Neural cell (in vitro differentiated cells): Measurements from ENCODE around the gene PLCL1. TPM values are rescaled to one million over a fixed set of nuclear protein-coding genes. Genes with fewer than 3 reads are reported as not detected.

Source experiments
- H2AFZ ChIP-seq: fragments of 200-600, 300-800 bp; sonication (generic), shearing (Covaris generic); 2 replicates; pipeline ENCODE4 v1.6.0; 2014; ENCODE audit warnings: low read depth, mild to moderate bottlenecking, antibody characterized with exemption, low read length, moderate library complexity
- H3F3A ChIP-seq: fragments of 200-600 bp; shearing (Covaris generic); 2 replicates; pipeline ENCODE4 v1.6.1; 2016; ENCODE audit warnings: mild to moderate bottlenecking, moderate library complexity, mixed read lengths, antibody characterized with exemption, low read length; ENCODE audit not compliant: insufficient read depth, poor library complexity, severe bottlenecking
- H3K27ac ChIP-seq: fragments of 200-600, 300-800 bp; sonication (generic), shearing (Covaris generic); 2 replicates; pipeline ENCODE4 v1.5.1; 2014; ENCODE audit warnings: mild to moderate bottlenecking, low read length, moderate library complexity
- H3K27me3 ChIP-seq: fragments of 300-800, 200-600 bp; sonication (generic), shearing (Covaris generic); 2 replicates; pipeline ENCODE4 v1.6.0; 2014; ENCODE audit warnings: mild to moderate bottlenecking, low read depth, low read length, moderate library complexity; ENCODE audit not compliant: insufficient read depth
- H3K36me3 ChIP-seq: fragments of 300-800, 200-600 bp; sonication (generic), shearing (Covaris generic); 2 replicates; pipeline ENCODE4 v1.5.1; 2014; ENCODE audit warnings: mild to moderate bottlenecking, antibody characterized with exemption, low read length, moderate library complexity; ENCODE audit not compliant: insufficient read depth
- H3K4me2 ChIP-seq: fragments of 300-800, 200-600 bp; sonication (generic), shearing (Covaris generic); 2 replicates; pipeline ENCODE4 v1.6.0; 2014; ENCODE audit warnings: mild to moderate bottlenecking, low read length
- H3K4me3 ChIP-seq: fragments of 300-800, 200-600 bp; sonication (generic), shearing (Covaris generic); 2 replicates; pipeline ENCODE4 v1.5.1; 2014; ENCODE audit warnings: mild to moderate bottlenecking, low read length, moderate library complexity
- H3K79me2 ChIP-seq: fragments of 200-600 bp; shearing (Covaris generic); replicated peaks from 2 replicates; pipeline ENCODE4 v1.6.0; 2014; ENCODE audit warnings: mild to moderate bottlenecking, low read length, moderate library complexity; ENCODE audit not compliant: insufficient read depth
- H3K9ac ChIP-seq: fragments of 300-800, 200-600 bp; sonication (generic), shearing (Covaris generic); 2 replicates; pipeline ENCODE4 v1.6.1; 2016; ENCODE audit warnings: mild to moderate bottlenecking, low read length, mixed read lengths
- H3K9me2 ChIP-seq: fragments of 200-600 bp; shearing (Covaris generic); 2 replicates; pipeline ENCODE4 v1.6.1; 2016; ENCODE audit warnings: mild to moderate bottlenecking, low read length, mixed read lengths; ENCODE audit not compliant: insufficient read depth
- H3K9me3 ChIP-seq: fragments of 200-600, 300-800 bp; sonication (generic), shearing (Covaris generic); 2 replicates; pipeline ENCODE4 v1.6.1; 2016; ENCODE audit warnings: mild to moderate bottlenecking, mixed run types, low read length, moderate library complexity, mixed read lengths
- H4K20me1 ChIP-seq: fragments of 200-600 bp; shearing (Covaris generic); 2 replicates; pipeline ENCODE4 v1.6.1; 2016; ENCODE audit warnings: mild to moderate bottlenecking, mixed run types; ENCODE audit not compliant: insufficient read depth
- CTCF ChIP-seq: fragments of 450-650 bp; IDR thresholded peaks from 2 replicates; pipeline ENCODE4 v1.5.1; 2014; ENCODE audit warnings: antibody characterized with exemption, mild to moderate bottlenecking, moderate library complexity; ENCODE audit not compliant: poor library complexity, severe bottlenecking
- EP300 ChIP-seq: fragments of 450-650 bp; conservative IDR thresholded peaks from 2 replicates; pipeline ENCODE4 v1.6.1; 2014; ENCODE audit warnings: antibody characterized with exemption, mild to moderate bottlenecking, moderate library complexity; ENCODE audit not compliant: poor library complexity, severe bottlenecking
- EZH2 ChIP-seq: fragments of 200-600, 300-800 bp; shearing (Covaris generic), sonication (generic); IDR thresholded peaks from 2 replicates; pipeline ENCODE4 v1.6.1; 2014; ENCODE audit warnings: antibody characterized with exemption, low read length, borderline replicate concordance, mild to moderate bottlenecking; ENCODE audit not compliant: insufficient read depth, poor library complexity, severe bottlenecking
- MXI1 ChIP-seq: fragments of 450-650 bp; conservative IDR thresholded peaks from 2 replicates; pipeline ENCODE4 v1.6.1; 2014; ENCODE audit warnings: antibody characterized with exemption, mild to moderate bottlenecking; ENCODE audit not compliant: poor library complexity, severe bottlenecking
- POLR2AphosphoS5 ChIP-seq: IDR thresholded peaks from 2 replicates; pipeline ENCODE4 v1.6.1; 2012
- RAD21 ChIP-seq: fragments of 450-650 bp; conservative IDR thresholded peaks from 2 replicates; pipeline ENCODE4 v1.6.1; 2014; ENCODE audit warnings: antibody characterized with exemption, mild to moderate bottlenecking, moderate library complexity
- REST ChIP-seq: IDR thresholded peaks from 2 replicates; pipeline ENCODE4 v1.6.1; 2012; ENCODE audit warnings: borderline replicate concordance
- SMC3 ChIP-seq: fragments of 450-650 bp; conservative IDR thresholded peaks from 2 replicates; pipeline ENCODE4 v1.6.1; 2014; ENCODE audit warnings: antibody characterized with exemption, mild to moderate bottlenecking, moderate library complexity; ENCODE audit not compliant: poor library complexity
- TAF1 ChIP-seq: IDR thresholded peaks from 2 replicates; pipeline ENCODE4 v1.6.1; 2012; ENCODE audit warnings: low read depth
- polyA plus RNA-seq: library from polyadenylated mRNA; depleted of rRNA; stranded (reverse); fragments of >200 nt; gene quantifications from 2 replicates; pipeline ENCODE4 v1.2.3, GENCODE V29; 2014

PLCL1 gene
- polyA plus RNA-seq, 1 donor from 2014 or later, result 6.8 TPM

- TF ChIP-seq CTCF (no peak), REST (no peak), EZH2 (no peak), TAF1 (no peak), SMC3 (no peak), RAD21 (no peak), MXI1 (no peak)
- no peak overlapping the region for H3K4me3 ChIP-seq
- no peak overlapping the region for H3K4me2 ChIP-seq
- no peaks in the 10 kb centered on the region for H3K27me3 ChIP-seq
- no peaks in the 10 kb centered on the region for H3F3A ChIP-seq
- H3K36me3 ChIP-seq, result no peaks in the 10 kb centered on the region
- H3K27ac ChIP-seq, result no peak overlapping the region
- no peaks in the 10 kb centered on the region for H4K20me1 ChIP-seq
- no peaks in the 10 kb centered on the region for H3K9me2 ChIP-seq
- H2AFZ ChIP-seq, result no peak overlapping the region
- H3K9ac ChIP-seq, result no peak overlapping the region
- no peaks in the 10 kb centered on the region for H3K79me2 ChIP-seq
- H3K9me3 ChIP-seq, result no peaks in the 10 kb centered on the region
These were observed 369.5 kb downstream of the PLCL1 start for GRCh38 chr2:198173864-198174263.

DNA sequence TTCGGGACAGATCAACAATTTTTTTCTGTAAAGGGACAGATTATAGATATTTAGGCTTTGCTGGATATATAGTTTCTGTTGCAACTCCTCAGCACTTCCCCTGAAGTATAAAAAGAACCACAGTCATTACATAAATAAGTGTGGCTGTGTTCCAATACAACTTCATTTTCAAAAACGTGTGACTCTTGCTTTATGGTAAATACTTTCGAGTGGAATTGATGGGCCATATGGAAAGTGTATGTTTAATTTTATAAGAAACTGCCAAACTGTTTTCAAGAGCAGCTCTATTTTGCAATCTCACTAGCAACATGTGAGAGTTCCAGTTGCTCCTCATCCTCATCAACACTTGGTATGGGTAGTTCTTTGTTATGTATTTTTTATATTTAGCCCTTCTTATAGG lies 370.9 kb downstream of the PLCL1 start:
- Histone ChIP-seq H3K4me2 (no peak overlapping the region), H3K9me2 (no peaks in the 10 kb centered on the region), H4K20me1 (no peaks in the 10 kb centered on the region), H3K79me2 (no peaks in the 10 kb centered on the region), H3K36me3 (no peaks in the 10 kb centered on the region), H2AFZ (no peak overlapping the region), H3K9me3 (no peaks in the 10 kb centered on the region), H3F3A (no peaks in the 10 kb centered on the region), H3K27me3 (no peaks in the 10 kb centered on the region), H3K4me3 (no peak overlapping the region), H3K9ac (no peak overlapping the region), H3K27ac (no peak overlapping the region)
- no peak for TF ChIP-seq TAF1
- TF ChIP-seq RAD21, result no peak
- no peak for TF ChIP-seq REST
- no peak for TF ChIP-seq EP300
- no peak for TF ChIP-seq SMC3
- TF ChIP-seq POLR2AphosphoS5, result no peak
- TF ChIP-seq CTCF, result no peak
- no peak for TF ChIP-seq MXI1
- no peak for TF ChIP-seq EZH2
